ENCODE results near the gene FEM1A.

- TF ChIP-seq EZH2phosphoT487 (IDR thresholded peaks at IDR 0.05; ENCODE audit: insufficient read depth, low read depth) (no peak), EZH2 (IDR thresholded peaks at IDR 0.05; ENCODE audit: insufficient read depth, poor library complexity, severe bottlenecking) (no peak)
Measured at GRCh38 chr19:4831304-4831978, 39.9 kb downstream of the FEM1A start, which contains the start of gene TICAM1.
